OCI-LY7 (cell line): ENCODE measurements around the gene GYPC. TPM values are rescaled to one million over a fixed set of nuclear protein-coding genes. Genes with fewer than 3 reads are reported as not detected.

Experiments used
- BruUV-seq: library from RNA; stranded (reverse); fragments of 400-500 nt; replicated peaks from 2 replicates; lab custom pipeline; 2021; lab: Mats Ljungman, UMichigan
- CTCF ChIA-PET: fragments of 300-600 bp; sonication (Branson Sonifier 250); formaldehyde crosslinking; loops from one replicate; lab custom pipeline; 2022; ENCODE audit warnings: antibody characterized with exemption; ENCODE audit not compliant: unreplicated experiment; lab: Charles Lee
- POLR2A ChIA-PET: fragments of 300-600 bp; sonication (Branson Sonifier 250); formaldehyde crosslinking; loops from one replicate; lab custom pipeline; 2022; ENCODE audit warnings: antibody characterized with exemption; lab: Charles Lee
- DNase-seq: peaks from one replicate; pipeline ENCODE4 v3.0.0-alpha.2; 2015; ENCODE audit warnings: low spot score
- H2AFZ ChIP-seq: fragments of 200-600 bp; sonication (generic), shearing (Covaris generic); 2 replicates; pipeline ENCODE4 v1.6.1; 2014; ENCODE audit warnings: mild to moderate bottlenecking, antibody characterized with exemption, low read length, moderate library complexity
- H3K27ac ChIP-seq: fragments of 200-600 bp; sonication (generic); 2 replicates; pipeline ENCODE4 v1.5.1; 2014; ENCODE audit warnings: mixed run types, low read depth, mild to moderate bottlenecking, moderate library complexity, low read length, inconsistent platforms; ENCODE audit not compliant: poor library complexity, severe bottlenecking
- H3K36me3 ChIP-seq: fragments of 200-600 bp; sonication (generic); 2 replicates; pipeline ENCODE4 v1.6.1; 2014; ENCODE audit warnings: mild to moderate bottlenecking, antibody characterized with exemption, low read length, moderate library complexity, mixed read lengths; ENCODE audit not compliant: insufficient read depth
- H3K4me1 ChIP-seq: fragments of 200-600 bp; sonication (generic); 2 replicates; pipeline ENCODE4 v1.5.1; 2014; ENCODE audit warnings: mild to moderate bottlenecking, low read length; ENCODE audit not compliant: insufficient read depth, poor library complexity, severe bottlenecking
- H3K4me2 ChIP-seq: fragments of 200-600 bp; sonication (generic); 2 replicates; pipeline ENCODE4 v1.6.1; 2014; ENCODE audit warnings: mild to moderate bottlenecking, low read length
- H3K4me3 ChIP-seq: fragments of 200-600 bp; sonication (generic); 2 replicates; pipeline ENCODE4 v1.5.1; 2014; ENCODE audit warnings: mild to moderate bottlenecking, low read depth, low read length; ENCODE audit not compliant: poor library complexity, severe bottlenecking
- H3K79me2 ChIP-seq: fragments of 200-600 bp; sonication (generic); 2 replicates; pipeline ENCODE4 v1.6.1; 2016; ENCODE audit warnings: low read depth, mild to moderate bottlenecking, low read length, moderate library complexity, mixed read lengths; ENCODE audit not compliant: insufficient read depth
- H3K9me2 ChIP-seq: fragments of 200-600 bp; sonication (generic); 2 replicates; pipeline ENCODE4 v1.6.1; 2016; ENCODE audit warnings: mild to moderate bottlenecking, low read length, mixed read lengths; ENCODE audit not compliant: insufficient read depth
- H3K9me3 ChIP-seq: fragments of 200-600 bp; sonication (generic); 2 replicates; pipeline ENCODE4 v1.6.1; 2014; ENCODE audit warnings: mild to moderate bottlenecking, mixed run types, low read length, mixed read lengths
- H4K20me1 ChIP-seq: fragments of 200-600 bp; sonication (generic); 2 replicates; pipeline ENCODE4 v1.6.1; 2014; ENCODE audit warnings: mild to moderate bottlenecking, antibody characterized with exemption, low read length, moderate library complexity, mixed read lengths; ENCODE audit not compliant: insufficient read depth
- EZH2phosphoT487 ChIP-seq: fragments of 200-600 bp; sonication (generic); IDR thresholded peaks from 2 replicates; pipeline ENCODE4 v1.6.1; 2018; ENCODE audit warnings: low read depth, borderline replicate concordance, mild to moderate bottlenecking, mixed run types, antibody characterized with exemption, low read length, moderate library complexity, mixed read lengths
- intact Hi-C: fragments of 100-400 bp; cut with micrococcal nuclease; formaldehyde crosslinking; loops from one replicate; pipeline ENCODE4 v1.10.0; 2022; ENCODE audit not compliant: unreplicated experiment
- total RNA-seq, 2 experiments: library from RNA; depleted of rRNA in 1 of 2; stranded (reverse); fragments of >200 nt in 1 of 2; shearing (Covaris generic) in 1 of 2; gene quantifications; 2 replicates each; pipeline ENCODE4 v1.2.3, GENCODE V29; 2014 to 2022
- TF ChIP-seq, protein P1 (sequence below): fragments of 200-600 bp; sonication (generic); conservative IDR thresholded peaks from 2 replicates; pipeline ENCODE4 v1.5.1; 2014; ENCODE audit warnings: mild to moderate bottlenecking, antibody characterized with exemption, low read length, moderate library complexity, mixed read lengths

GYPC gene
- total RNA-seq, 2 experiments from 2014 or later = 96.4 to 154 TPM

DNA sequence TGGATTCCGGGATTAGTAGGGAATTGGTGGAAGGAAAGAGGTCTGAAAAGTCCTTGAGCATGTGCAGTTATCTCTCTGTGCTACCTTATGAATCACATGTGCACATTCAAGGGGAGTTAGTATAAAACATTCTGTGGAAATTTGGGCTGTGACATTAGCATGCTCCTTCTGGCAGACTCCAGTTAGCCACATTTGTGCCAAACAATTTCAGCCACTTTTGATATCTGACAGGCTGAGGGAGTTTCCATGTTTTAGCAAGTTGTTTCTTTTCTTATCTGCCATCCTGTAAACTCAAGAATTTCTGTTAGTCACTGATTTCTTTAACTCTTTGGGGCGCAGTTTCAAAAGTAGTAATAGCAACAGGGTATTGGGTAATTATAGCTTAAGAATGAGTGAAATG, 28.3 kb upstream of the GYPC start:
- Histone ChIP-seq H3K79me2 (no peaks in the 10 kb centered on the region), H3K4me3 (no peak overlapping the region), H3K9me2 (no peaks in the 10 kb centered on the region), H3K4me2 (no peak overlapping the region), H3K9me3 (no peaks in the 10 kb centered on the region), H3K36me3 (no peaks in the 10 kb centered on the region), H3K4me1 (no peaks in the 10 kb centered on the region), H3K27ac (no peak overlapping the region), H2AFZ (no peak overlapping the region), H4K20me1 (no peaks in the 10 kb centered on the region)
- POLR2A ChIA-PET = interaction anchor here (0.6 kb wide), 1 partner anchor 32 kb away, joined by 4 read pairs; no protein-coding TSS in a partner anchor
- TF ChIP-seq, protein P1, sequence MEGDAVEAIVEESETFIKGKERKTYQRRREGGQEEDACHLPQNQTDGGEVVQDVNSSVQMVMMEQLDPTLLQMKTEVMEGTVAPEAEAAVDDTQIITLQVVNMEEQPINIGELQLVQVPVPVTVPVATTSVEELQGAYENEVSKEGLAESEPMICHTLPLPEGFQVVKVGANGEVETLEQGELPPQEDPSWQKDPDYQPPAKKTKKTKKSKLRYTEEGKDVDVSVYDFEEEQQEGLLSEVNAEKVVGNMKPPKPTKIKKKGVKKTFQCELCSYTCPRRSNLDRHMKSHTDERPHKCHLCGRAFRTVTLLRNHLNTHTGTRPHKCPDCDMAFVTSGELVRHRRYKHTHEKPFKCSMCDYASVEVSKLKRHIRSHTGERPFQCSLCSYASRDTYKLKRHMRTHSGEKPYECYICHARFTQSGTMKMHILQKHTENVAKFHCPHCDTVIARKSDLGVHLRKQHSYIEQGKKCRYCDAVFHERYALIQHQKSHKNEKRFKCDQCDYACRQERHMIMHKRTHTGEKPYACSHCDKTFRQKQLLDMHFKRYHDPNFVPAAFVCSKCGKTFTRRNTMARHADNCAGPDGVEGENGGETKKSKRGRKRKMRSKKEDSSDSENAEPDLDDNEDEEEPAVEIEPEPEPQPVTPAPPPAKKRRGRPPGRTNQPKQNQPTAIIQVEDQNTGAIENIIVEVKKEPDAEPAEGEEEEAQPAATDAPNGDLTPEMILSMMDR = no peak
- no peak for TF ChIP-seq EZH2phosphoT487
- no peak for DNase-seq
- BruUV-seq = no TSS peak
- CTCF ChIA-PET = no interaction called here
- intact Hi-C loops = no loop called here

DNA sequence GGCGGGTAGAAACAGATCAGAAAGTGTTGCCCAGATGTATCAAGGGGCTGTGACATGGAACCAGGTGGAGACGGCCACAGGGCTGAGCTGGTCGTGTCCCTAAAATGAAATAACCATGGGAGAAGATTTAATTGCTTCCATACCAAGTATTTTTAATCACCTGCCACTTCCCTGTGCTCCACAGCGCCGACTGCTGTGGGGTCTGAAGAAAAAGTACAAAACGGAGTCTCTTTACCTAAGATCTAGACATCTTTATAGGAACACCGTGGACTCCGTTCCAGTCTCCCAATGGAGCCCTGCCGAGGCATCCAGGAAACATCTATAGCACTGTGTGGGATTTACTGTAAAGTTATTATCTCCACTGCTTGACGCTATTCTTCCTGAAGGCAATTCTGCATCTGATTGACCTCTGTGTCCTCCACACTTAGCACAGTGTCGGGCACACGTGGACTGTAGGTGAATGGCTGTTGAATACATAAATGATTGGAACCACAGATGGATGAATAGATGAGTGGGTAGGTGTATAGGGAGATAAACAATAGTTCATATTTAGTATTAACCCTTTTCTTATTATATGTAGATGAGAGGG, 21.6 kb upstream of the GYPC start:
- TF ChIP-seq, protein P1 = peak; percentile 85
- no peak for TF ChIP-seq EZH2phosphoT487
- Histone ChIP-seq H3K9me2 (no peaks in the 10 kb centered on the region), H3K4me2 (no peak overlapping the region), H4K20me1 (no peaks in the 10 kb centered on the region), H2AFZ (no peak overlapping the region), H3K79me2 (no peaks in the 10 kb centered on the region), H3K36me3 (no peaks in the 10 kb centered on the region), H3K9me3 (no peaks in the 10 kb centered on the region), H3K4me1 (peaks cover 6% of the 10 kb centered on the region), H3K4me3 (no peak overlapping the region), H3K27ac (no peak overlapping the region)
- POLR2A ChIA-PET = no interaction called here
- no TSS peak for BruUV-seq
- intact Hi-C loops = loop anchor here (10.0 kb wide), 1 partner anchor 140 kb away; no protein-coding TSS in a partner anchor
- CTCF ChIA-PET = no interaction called here
- DNase-seq = peak; percentile 29

- no peak overlapping the region for H3K4me3 ChIP-seq
- BruUV-seq = no TSS peak
- H2AFZ ChIP-seq = no peak overlapping the region
- no peaks in the 10 kb centered on the region for H4K20me1 ChIP-seq
- no peaks in the 10 kb centered on the region for H3K36me3 ChIP-seq
- no peaks in the 10 kb centered on the region for H3K79me2 ChIP-seq
- H3K9me2 ChIP-seq = no peaks in the 10 kb centered on the region
- POLR2A ChIA-PET = interaction anchor here (0.8 to 0.9 kb wide), 2 partner anchors 29 to 113 kb away, joined by 3 to 5 read pairs; no protein-coding TSS in a partner anchor
- H3K9me3 ChIP-seq = no peaks in the 10 kb centered on the region
- H3K4me1 ChIP-seq = peaks cover 6% of the 10 kb centered on the region
- TF ChIP-seq, protein P1 = no peak
- TF ChIP-seq EZH2phosphoT487 = no peak
- DNase-seq = no peak
- H3K27ac ChIP-seq = no peak overlapping the region
- intact Hi-C loops = loop anchor here (10.0 kb wide), 1 partner anchor 140 kb away; no protein-coding TSS in a partner anchor
- CTCF ChIA-PET = interaction anchor here (1.0 kb wide), 2 partner anchors 11 to 141 kb away, joined by 3 to 5 read pairs; no protein-coding TSS in a partner anchor
- H3K4me2 ChIP-seq = no peak overlapping the region
These were observed 20.7 kb upstream of the GYPC start for GRCh38 chr2:126635281-126635680.
